OCI-LY1 (cell line): ENCODE measurements around the gene ACVR1C.

Experiments
- H2AFZ ChIP-seq: fragments of 200-600 bp; sonication (generic), shearing (Covaris generic); 2 replicates; pipeline ENCODE4 v1.6.0; 2014; ENCODE audit warnings: antibody characterized with exemption, mild to moderate bottlenecking, low read length
- H3F3A ChIP-seq: fragments of 200-600 bp; sonication (generic), shearing (Covaris generic); 2 replicates; pipeline ENCODE4 v1.6.0; 2014; ENCODE audit warnings: mild to moderate bottlenecking, antibody characterized with exemption, low read length, moderate library complexity; ENCODE audit not compliant: insufficient read depth
- H3K27ac ChIP-seq: fragments of 200-600 bp; sonication (generic); 2 replicates; pipeline ENCODE4 v1.5.1; 2014; ENCODE audit warnings: low read length, mixed run types, mild to moderate bottlenecking, low read depth; ENCODE audit not compliant: poor library complexity, severe bottlenecking
- H3K27me3 ChIP-seq: fragments of 200-600 bp; sonication (generic); 2 replicates; pipeline ENCODE4 v1.6.0; 2014; ENCODE audit warnings: antibody characterized with exemption, mild to moderate bottlenecking, low read length, moderate library complexity; ENCODE audit not compliant: insufficient read depth
- H3K36me3 ChIP-seq: fragments of 200-600 bp; sonication (generic); 2 replicates; pipeline ENCODE4 v1.6.1; 2014; ENCODE audit warnings: mild to moderate bottlenecking, antibody characterized with exemption, low read length, moderate library complexity, mixed read lengths; ENCODE audit not compliant: insufficient read depth
- H3K4me1 ChIP-seq: fragments of 200-600 bp; sonication (generic); 2 replicates; pipeline ENCODE4 v1.5.1; 2014; ENCODE audit warnings: mild to moderate bottlenecking, low read length, moderate library complexity; ENCODE audit not compliant: insufficient read depth, severe bottlenecking
- H3K4me2 ChIP-seq: fragments of 200-600 bp; sonication (generic), shearing (Covaris generic); 2 replicates; pipeline ENCODE4 v1.6.1; 2014; ENCODE audit warnings: low read length
- H3K4me3 ChIP-seq: fragments of 200-600 bp; sonication (generic); 2 replicates; pipeline ENCODE4 v1.5.1; 2014; ENCODE audit warnings: low read length, low read depth, mild to moderate bottlenecking, mixed read lengths; ENCODE audit not compliant: poor library complexity, severe bottlenecking
- H3K79me2 ChIP-seq: fragments of 200-600 bp; shearing (Covaris generic); 2 replicates; pipeline ENCODE4 v1.6.1; 2016; ENCODE audit warnings: mixed run types, low read length, mixed read lengths; ENCODE audit not compliant: insufficient read depth
- H3K9ac ChIP-seq: fragments of 200-600 bp; sonication (generic), shearing (Covaris generic); 2 replicates; pipeline ENCODE4 v1.6.1; 2014; ENCODE audit warnings: mild to moderate bottlenecking, low read length, mixed read lengths
- H3K9me2 ChIP-seq: fragments of 200-600 bp; sonication (generic), shearing (Covaris generic); 2 replicates; pipeline ENCODE4 v1.6.1; 2014; ENCODE audit warnings: low read depth, mild to moderate bottlenecking, low read length, mixed read lengths
- H3K9me3 ChIP-seq: fragments of 200-600 bp; shearing (Covaris generic); 2 replicates; pipeline ENCODE4 v1.6.1; 2014; ENCODE audit warnings: low read length, mixed read lengths
- H4K20me1 ChIP-seq: fragments of 200-600 bp; sonication (generic), shearing (Covaris generic); 2 replicates; pipeline ENCODE4 v1.6.0; 2016; ENCODE audit warnings: mild to moderate bottlenecking, low read length; ENCODE audit not compliant: insufficient read depth
- EZH2 ChIP-seq: fragments of 200-600 bp; sonication (generic), shearing (Covaris generic); IDR thresholded peaks from 2 replicates; pipeline ENCODE4 v1.8.0; 2017; ENCODE audit warnings: borderline replicate concordance, mixed run types, mild to moderate bottlenecking, antibody characterized with exemption, low read length, moderate library complexity, mixed read lengths
- TF ChIP-seq, protein P1 (sequence below): fragments of 200-600 bp; sonication (generic), shearing (Covaris generic); IDR thresholded peaks from 2 replicates; pipeline ENCODE4 v1.5.1; 2017; ENCODE audit warnings: mild to moderate bottlenecking, antibody characterized with exemption, low read length, moderate library complexity, mixed read lengths

Gene ACVR1C

DNA sequence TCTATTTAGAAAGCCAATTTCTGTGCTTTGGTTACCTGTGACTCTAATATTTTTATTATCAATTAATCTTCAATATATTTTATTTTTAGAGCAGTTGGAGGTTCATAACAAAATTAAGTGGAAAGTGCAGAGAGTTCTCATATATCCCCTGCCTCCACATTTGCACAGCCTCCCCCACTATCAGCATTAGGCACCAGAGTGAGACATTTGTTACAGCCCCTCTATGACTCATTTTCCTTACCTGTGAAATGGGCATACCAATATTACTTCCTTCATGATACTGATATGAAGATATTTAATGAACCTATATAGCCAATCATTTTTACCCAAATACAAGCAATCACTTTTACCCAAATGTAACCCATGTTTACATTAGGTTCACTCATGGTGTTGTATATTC lies 150.7 kb downstream of the ACVR1C start:
- TF ChIP-seq, protein P1, sequence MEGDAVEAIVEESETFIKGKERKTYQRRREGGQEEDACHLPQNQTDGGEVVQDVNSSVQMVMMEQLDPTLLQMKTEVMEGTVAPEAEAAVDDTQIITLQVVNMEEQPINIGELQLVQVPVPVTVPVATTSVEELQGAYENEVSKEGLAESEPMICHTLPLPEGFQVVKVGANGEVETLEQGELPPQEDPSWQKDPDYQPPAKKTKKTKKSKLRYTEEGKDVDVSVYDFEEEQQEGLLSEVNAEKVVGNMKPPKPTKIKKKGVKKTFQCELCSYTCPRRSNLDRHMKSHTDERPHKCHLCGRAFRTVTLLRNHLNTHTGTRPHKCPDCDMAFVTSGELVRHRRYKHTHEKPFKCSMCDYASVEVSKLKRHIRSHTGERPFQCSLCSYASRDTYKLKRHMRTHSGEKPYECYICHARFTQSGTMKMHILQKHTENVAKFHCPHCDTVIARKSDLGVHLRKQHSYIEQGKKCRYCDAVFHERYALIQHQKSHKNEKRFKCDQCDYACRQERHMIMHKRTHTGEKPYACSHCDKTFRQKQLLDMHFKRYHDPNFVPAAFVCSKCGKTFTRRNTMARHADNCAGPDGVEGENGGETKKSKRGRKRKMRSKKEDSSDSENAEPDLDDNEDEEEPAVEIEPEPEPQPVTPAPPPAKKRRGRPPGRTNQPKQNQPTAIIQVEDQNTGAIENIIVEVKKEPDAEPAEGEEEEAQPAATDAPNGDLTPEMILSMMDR: no peak
- no peak for TF ChIP-seq EZH2
- Histone ChIP-seq H3K4me2 (no peak overlapping the region), H3K4me1 (peaks cover 42% of the 10 kb centered on the region), H3F3A (no peaks in the 10 kb centered on the region), H3K9ac (no peak overlapping the region), H4K20me1 (no peaks in the 10 kb centered on the region), H3K27ac (no peak overlapping the region), H3K79me2 (no peaks in the 10 kb centered on the region), H3K4me3 (no peak overlapping the region), H3K36me3 (no peaks in the 10 kb centered on the region), H2AFZ (no peak overlapping the region), H3K9me3 (no peaks in the 10 kb centered on the region; the same call in 1 of the 2 replicates), H3K9me2 (no peaks in the 10 kb centered on the region), H3K27me3 (no peaks in the 10 kb centered on the region)

DNA sequence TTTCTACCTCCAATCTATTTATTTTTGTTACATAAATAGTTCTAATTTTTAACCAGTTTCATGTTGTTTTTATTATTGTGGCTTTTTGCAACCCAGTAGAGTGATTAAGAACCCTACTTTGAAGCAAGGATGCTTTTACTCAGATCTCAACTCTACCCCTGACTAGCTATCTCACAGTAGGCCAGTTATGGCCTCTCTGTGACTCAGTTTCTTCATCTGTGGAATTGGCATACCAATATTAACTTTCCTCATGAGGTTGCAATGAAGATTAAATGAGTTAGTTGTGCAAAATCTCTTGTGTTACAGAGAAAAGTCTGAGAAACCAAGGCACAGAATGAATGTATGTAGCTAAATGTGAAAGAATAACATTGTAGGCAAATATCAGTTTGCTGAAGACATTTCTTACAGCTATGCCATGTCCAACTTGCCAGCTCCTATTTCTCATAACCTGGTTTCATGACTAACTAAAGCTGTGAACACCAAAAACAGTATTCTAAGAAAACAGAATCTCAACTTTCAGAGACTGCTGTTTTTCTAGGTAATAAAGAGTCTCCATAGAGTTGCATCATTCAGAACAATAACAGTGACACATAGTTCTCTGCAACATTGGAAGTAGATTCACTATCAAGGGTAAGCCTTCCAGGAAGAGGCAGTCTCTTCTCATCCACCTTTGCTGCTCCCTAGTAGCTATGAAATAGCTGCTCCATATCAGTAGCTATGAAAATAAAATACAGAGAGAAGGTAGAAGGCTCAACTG lies 151.5 kb downstream of the ACVR1C start:
- Histone ChIP-seq H3K27me3 (no peaks in the 10 kb centered on the region), H3K27ac (peak overlapping the region; percentile 31), H3K9ac (no peak overlapping the region), H3K36me3 (no peaks in the 10 kb centered on the region), H3K4me1 (peaks cover 44% of the 10 kb centered on the region), H3K79me2 (no peaks in the 10 kb centered on the region), H3K4me3 (no peak overlapping the region), H3K9me3 (no peaks in the 10 kb centered on the region; the same call in 1 of the 2 replicates), H4K20me1 (no peaks in the 10 kb centered on the region), H3K9me2 (no peaks in the 10 kb centered on the region), H2AFZ (0 out of 2 replicates have a peak overlapping the region, but pooled peaks have one; percentile 3), H3K4me2 (no peak overlapping the region), H3F3A (no peaks in the 10 kb centered on the region)
- TF ChIP-seq, protein P1: no peak
- TF ChIP-seq EZH2: no peak
